Neural progenitor cell (in vitro differentiated cells): ENCODE data around the gene STAC2. TPM values are rescaled to one million over a fixed set of nuclear protein-coding genes. Genes with fewer than 3 reads are reported as not detected.
A peak's percentile ranks its signal among the peaks of the same experiment; 100 is the strongest.

Source experiments
- DNase-seq: peaks from one replicate; pipeline ENCODE4 v3.0.0-alpha.2; 2016; ENCODE audit warnings: low spot score
- H2AFZ ChIP-seq: fragments of 200-600 bp; sonication (generic); replicated peaks from 2 replicates; pipeline ENCODE4 v1.6.1; 2016; ENCODE audit warnings: antibody characterized with exemption
- H3F3A ChIP-seq: fragments of 200-600 bp; sonication (generic); 2 replicates; pipeline ENCODE4 v1.6.1; 2016; ENCODE audit warnings: antibody characterized with exemption, low read depth
- H3K27ac ChIP-seq: fragments of 200-600 bp; sonication (generic); 2 replicates; pipeline ENCODE4 v1.5.1; 2016; ENCODE audit warnings: mild to moderate bottlenecking
- H3K27me3 ChIP-seq: fragments of 200-600 bp; sonication (generic); 2 replicates; pipeline ENCODE4 v1.6.1; 2016; ENCODE audit warnings: mild to moderate bottlenecking, moderate library complexity
- H3K36me3 ChIP-seq: fragments of 200-600 bp; sonication (generic); 2 replicates; pipeline ENCODE4 v1.5.1; 2016
- H3K4me1 ChIP-seq: fragments of 200-600 bp; sonication (generic); 2 replicates; pipeline ENCODE4 v1.6.1; 2016; ENCODE audit warnings: mixed run types
- H3K4me2 ChIP-seq: fragments of 200-600 bp; sonication (generic); 2 replicates; pipeline ENCODE4 v1.6.1; 2016
- H3K4me3 ChIP-seq: fragments of 200-600 bp; sonication (generic); 2 replicates; pipeline ENCODE4 v1.5.1; 2016
- H3K79me2 ChIP-seq: fragments of 200-600 bp; sonication (generic); 2 replicates; pipeline ENCODE4 v1.6.1; 2016; ENCODE audit warnings: low read depth
- H3K9ac ChIP-seq: fragments of 200-600 bp; sonication (generic); 2 replicates; pipeline ENCODE4 v1.6.1; 2016
- H3K9me3 ChIP-seq: fragments of 200-600 bp; sonication (generic); 2 replicates; pipeline ENCODE4 v1.5.1; 2016; ENCODE audit warnings: low read depth
- H4K20me1 ChIP-seq: fragments of 200-600 bp; sonication (generic); 2 replicates; pipeline ENCODE4 v1.6.1; 2016; ENCODE audit warnings: low read depth
- H3K27ac Mint-ChIP-seq: 3 replicates; pipeline ENCODE4 v1.8.0; 2021; ENCODE audit warnings: mixed read lengths
- H3K27me3 Mint-ChIP-seq: 2 replicates; pipeline ENCODE4 v1.8.0; 2022; ENCODE audit warnings: low read depth, mild to moderate bottlenecking, inconsistent platforms, moderate library complexity, mixed read lengths; ENCODE audit not compliant: insufficient read depth
- H3K36me3 Mint-ChIP-seq: 3 replicates; pipeline ENCODE4 v1.8.0; 2021; ENCODE audit warnings: mixed read lengths
- H3K4me1 Mint-ChIP-seq: 3 replicates; pipeline ENCODE4 v1.8.0; 2021; ENCODE audit warnings: mixed read lengths
- H3K4me3 Mint-ChIP-seq: 3 replicates; pipeline ENCODE4 v1.8.0; 2021; ENCODE audit warnings: mild to moderate bottlenecking, moderate library complexity, mixed read lengths
- H3K9me3 Mint-ChIP-seq: 3 replicates; pipeline ENCODE4 v1.8.0; 2020; ENCODE audit warnings: mixed read lengths
- EZH2 ChIP-seq: fragments of 200-600 bp; sonication (generic); IDR thresholded peaks from 2 replicates; pipeline ENCODE4 v1.6.1; 2017; ENCODE audit warnings: antibody characterized with exemption, mild to moderate bottlenecking, moderate library complexity
- EZH2phosphoT487 ChIP-seq: fragments of 200-600 bp; sonication (generic); IDR thresholded peaks from 2 replicates; pipeline ENCODE4 v1.6.1; 2017; ENCODE audit warnings: antibody characterized with exemption
- total RNA-seq: library from RNA; depleted of rRNA; stranded (reverse); fragments of >200 nt; gene quantifications from 2 replicates; pipeline ENCODE4 v1.2.3, GENCODE V29; 2015; ENCODE audit warnings: low replicate concordance
- TF ChIP-seq, protein P1 (sequence below): fragments of 200-600 bp; sonication (generic); IDR thresholded peaks from 2 replicates; pipeline ENCODE4 v1.5.1; 2017; ENCODE audit warnings: antibody characterized with exemption, mild to moderate bottlenecking

STAC2 gene
- total RNA-seq, 1 donor from 2014 or later, result 0.13 TPM

DNA sequence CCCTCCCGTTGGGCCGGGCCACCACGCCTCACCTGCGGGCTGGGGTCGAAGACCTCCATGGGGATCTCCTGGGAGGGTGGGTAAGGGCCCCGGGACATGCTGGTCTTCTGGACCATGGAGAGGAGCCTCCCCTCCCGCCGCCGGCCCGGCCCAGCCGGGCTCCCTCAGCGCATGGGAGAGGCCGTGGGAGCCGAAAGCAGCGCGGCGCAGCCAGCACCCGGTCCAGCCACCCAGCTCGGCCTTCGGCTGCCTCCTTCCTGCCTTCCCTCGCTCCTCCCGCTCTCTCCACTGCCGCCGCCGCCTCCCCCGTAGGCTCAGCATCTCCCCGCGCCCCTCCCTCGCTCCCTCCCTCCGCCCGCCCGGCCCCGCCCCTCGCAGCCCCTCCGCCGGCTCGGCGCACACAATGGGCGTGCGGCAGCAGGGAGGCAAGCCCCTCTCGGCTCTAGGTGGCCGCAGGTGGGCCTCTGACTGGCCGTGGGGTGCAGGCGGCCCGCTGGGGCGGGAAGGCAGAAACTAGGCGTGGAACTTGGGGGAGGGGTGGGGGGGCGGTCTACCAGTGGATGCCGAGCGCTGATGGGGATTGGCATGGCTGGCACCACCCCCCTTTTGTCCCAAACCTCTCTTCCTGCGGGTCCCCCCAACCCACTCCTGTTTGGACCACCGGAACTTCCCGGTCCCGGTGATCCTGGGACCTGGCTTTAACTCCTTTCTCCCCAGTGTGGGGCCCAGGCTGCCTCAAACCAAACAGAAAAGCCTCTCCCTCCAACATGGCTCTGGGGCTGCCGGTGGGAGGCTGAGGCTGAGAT lies 28.2 kb downstream of the STAC2 start, which contains the start of gene CACNB1:
TSS of gene CACNB1 (minus strand) at position 290 of the 806 bp plus-strand sequence. CDS start at position 116, 174 bp downstream.
- peaks cover 58% of the 10 kb centered on the region for H3K79me2 ChIP-seq
- no peak within 1 kb of the TSS for H3K27ac ChIP-seq
- H2AFZ ChIP-seq, result peak within 1 kb of the TSS; percentile 9

DNA sequence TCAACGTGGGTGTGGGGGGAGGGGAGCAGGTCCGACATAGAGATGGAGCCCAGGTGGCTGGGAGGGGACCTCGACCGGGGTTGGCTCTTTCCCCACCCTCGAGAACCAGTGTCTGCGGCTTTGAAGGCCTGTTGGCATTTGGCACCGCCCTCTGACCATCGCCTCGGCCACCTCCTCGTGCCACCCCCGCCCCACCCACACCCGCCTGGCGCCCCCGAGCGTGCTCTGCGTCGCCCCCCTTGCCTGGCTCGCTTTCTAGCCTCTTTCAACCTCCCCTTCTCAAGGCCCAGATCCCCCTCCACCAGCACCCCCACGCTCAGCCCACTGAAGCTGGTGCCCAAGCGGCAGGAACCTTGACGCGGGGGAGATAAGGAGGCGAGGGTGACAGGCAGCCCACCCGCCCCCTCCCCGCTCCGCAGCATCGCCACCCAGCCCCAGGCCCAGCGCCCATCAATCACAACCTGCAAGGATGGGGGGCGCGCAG lies 28.9 kb downstream of the STAC2 start:
- no peaks in the 10 kb centered on the region for H3K9me3 Mint-ChIP-seq
- no peaks in the 10 kb centered on the region for H3K27me3 ChIP-seq
- no peaks in the 10 kb centered on the region for H3K9me3 ChIP-seq
- peaks cover 40% of the 10 kb centered on the region for H3K4me1 ChIP-seq
- peaks cover 36% of the 10 kb centered on the region for H3K4me1 Mint-ChIP-seq
- DNase-seq, result peak; percentile 34
- peaks cover 11% of the 10 kb centered on the region for H3K36me3 Mint-ChIP-seq
- H3K9ac ChIP-seq, result peak overlapping the region; percentile 21
- H3K4me3 ChIP-seq, result peak overlapping the region; percentile 63
- no peak for TF ChIP-seq EZH2phosphoT487
- TF ChIP-seq, protein P1, sequence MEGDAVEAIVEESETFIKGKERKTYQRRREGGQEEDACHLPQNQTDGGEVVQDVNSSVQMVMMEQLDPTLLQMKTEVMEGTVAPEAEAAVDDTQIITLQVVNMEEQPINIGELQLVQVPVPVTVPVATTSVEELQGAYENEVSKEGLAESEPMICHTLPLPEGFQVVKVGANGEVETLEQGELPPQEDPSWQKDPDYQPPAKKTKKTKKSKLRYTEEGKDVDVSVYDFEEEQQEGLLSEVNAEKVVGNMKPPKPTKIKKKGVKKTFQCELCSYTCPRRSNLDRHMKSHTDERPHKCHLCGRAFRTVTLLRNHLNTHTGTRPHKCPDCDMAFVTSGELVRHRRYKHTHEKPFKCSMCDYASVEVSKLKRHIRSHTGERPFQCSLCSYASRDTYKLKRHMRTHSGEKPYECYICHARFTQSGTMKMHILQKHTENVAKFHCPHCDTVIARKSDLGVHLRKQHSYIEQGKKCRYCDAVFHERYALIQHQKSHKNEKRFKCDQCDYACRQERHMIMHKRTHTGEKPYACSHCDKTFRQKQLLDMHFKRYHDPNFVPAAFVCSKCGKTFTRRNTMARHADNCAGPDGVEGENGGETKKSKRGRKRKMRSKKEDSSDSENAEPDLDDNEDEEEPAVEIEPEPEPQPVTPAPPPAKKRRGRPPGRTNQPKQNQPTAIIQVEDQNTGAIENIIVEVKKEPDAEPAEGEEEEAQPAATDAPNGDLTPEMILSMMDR, result no peak
- no peak for TF ChIP-seq EZH2
- peaks cover 51% of the 10 kb centered on the region for H3K79me2 ChIP-seq
- H3F3A ChIP-seq, result peaks cover 45% of the 10 kb centered on the region
- peaks cover 36% of the 10 kb centered on the region for H4K20me1 ChIP-seq
- H3K27me3 Mint-ChIP-seq, result peaks cover 15% of the 10 kb centered on the region
- H3K4me3 Mint-ChIP-seq, result peak overlapping the region; percentile 99
- H3K27ac Mint-ChIP-seq, result no peak overlapping the region
- peaks cover 4% of the 10 kb centered on the region for H3K36me3 ChIP-seq
- H2AFZ ChIP-seq, result no peak overlapping the region
- H3K4me2 ChIP-seq, result peak overlapping the region; percentile 98
- no peak overlapping the region for H3K27ac ChIP-seq

More for the DNA sequence above, 28.2 kb downstream of the STAC2 start, which contains the start of gene CACNB1:
- Mint-ChIP-seq H3K4me1 (peaks cover 40% of the 10 kb centered on the region), H3K27me3 (peaks cover 17% of the 10 kb centered on the region), H3K9me3 (no peaks in the 10 kb centered on the region), H3K36me3 (peaks cover 12% of the 10 kb centered on the region), H3K27ac (peak within 1 kb of the TSS; percentile 69), H3K4me3 (peak within 1 kb of the TSS; percentile 99)
- H4K20me1 ChIP-seq, result peaks cover 39% of the 10 kb centered on the region
- peaks cover 10% of the 10 kb centered on the region for H3K36me3 ChIP-seq
- H3K27me3 ChIP-seq, result no peaks in the 10 kb centered on the region
- peak; percentile 94 for DNase-seq
- H3K4me1 ChIP-seq, result peaks cover 42% of the 10 kb centered on the region
- H3K4me2 ChIP-seq, result peak within 1 kb of the TSS; percentile 98
- no peak for TF ChIP-seq EZH2phosphoT487
- H3K9ac ChIP-seq, result peak within 1 kb of the TSS; percentile 21
- H3K4me3 ChIP-seq, result peak within 1 kb of the TSS; percentile 63
- peaks cover 53% of the 10 kb centered on the region for H3F3A ChIP-seq
- no peaks in the 10 kb centered on the region for H3K9me3 ChIP-seq

DNA sequence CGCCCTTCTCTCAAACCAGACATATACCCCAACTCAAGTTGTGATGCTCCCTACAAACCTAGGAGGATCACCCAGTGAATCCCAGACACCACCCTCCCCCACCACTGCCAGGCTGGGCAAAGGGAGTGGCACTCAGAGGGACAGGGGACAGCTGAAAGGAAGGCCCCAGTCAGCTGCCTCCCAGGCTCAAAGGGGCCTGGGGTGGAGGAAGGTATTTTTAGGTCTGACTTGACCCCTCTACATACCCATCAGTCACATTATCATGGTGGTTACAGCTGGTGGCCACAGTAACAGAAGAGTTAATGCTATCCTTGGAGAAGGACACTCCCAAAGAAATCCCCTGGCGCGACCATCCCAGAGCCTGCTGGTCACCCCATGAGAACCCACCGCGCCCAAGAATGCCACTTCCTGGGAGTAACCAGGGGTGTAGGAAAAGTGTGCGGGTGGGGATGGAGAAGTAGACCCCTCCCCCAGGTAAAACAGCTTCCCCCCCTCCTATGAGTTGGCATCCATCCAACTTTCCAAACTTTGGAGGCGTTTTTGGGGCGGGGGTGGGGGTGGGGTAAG lies 29.4 kb downstream of the STAC2 start:
- H3K4me1 ChIP-seq, result peaks cover 35% of the 10 kb centered on the region
- peaks cover 31% of the 10 kb centered on the region for H4K20me1 ChIP-seq
- H3K9ac ChIP-seq, result no peak overlapping the region
- H3K27ac ChIP-seq, result no peak overlapping the region
- Mint-ChIP-seq H3K27ac (no peak overlapping the region), H3K9me3 (no peaks in the 10 kb centered on the region), H3K36me3 (peaks cover 8% of the 10 kb centered on the region), H3K4me3 (peak overlapping the region; percentile 99), H3K4me1 (peaks cover 36% of the 10 kb centered on the region), H3K27me3 (peaks cover 17% of the 10 kb centered on the region)
- H3K4me3 ChIP-seq, result peak overlapping the region; percentile 63
- no peaks in the 10 kb centered on the region for H3K27me3 ChIP-seq
- no peak overlapping the region for H2AFZ ChIP-seq
- peak overlapping the region; percentile 98 for H3K4me2 ChIP-seq
- TF ChIP-seq EZH2phosphoT487 (no peak), EZH2 (no peak)
- TF ChIP-seq, protein P1, result no peak
- H3F3A ChIP-seq, result peaks cover 40% of the 10 kb centered on the region
- DNase-seq, result no peak
- no peaks in the 10 kb centered on the region for H3K9me3 ChIP-seq
- no peaks in the 10 kb centered on the region for H3K36me3 ChIP-seq
- peaks cover 45% of the 10 kb centered on the region for H3K79me2 ChIP-seq
